GM21723 (cell line): ENCODE data around the gene MYADML2.
A peak's percentile ranks its signal among the peaks of the same experiment; 100 is the strongest.

ENCODE experiments used
- ATAC-seq: cut with Tn5 transposase; IDR thresholded peaks from one replicate; pipeline ENCODE4 v1.9.1; 2021; ENCODE audit warnings: mild to moderate bottlenecking, moderate library complexity; ENCODE audit not compliant: unreplicated experiment

Gene MYADML2

DNA sequence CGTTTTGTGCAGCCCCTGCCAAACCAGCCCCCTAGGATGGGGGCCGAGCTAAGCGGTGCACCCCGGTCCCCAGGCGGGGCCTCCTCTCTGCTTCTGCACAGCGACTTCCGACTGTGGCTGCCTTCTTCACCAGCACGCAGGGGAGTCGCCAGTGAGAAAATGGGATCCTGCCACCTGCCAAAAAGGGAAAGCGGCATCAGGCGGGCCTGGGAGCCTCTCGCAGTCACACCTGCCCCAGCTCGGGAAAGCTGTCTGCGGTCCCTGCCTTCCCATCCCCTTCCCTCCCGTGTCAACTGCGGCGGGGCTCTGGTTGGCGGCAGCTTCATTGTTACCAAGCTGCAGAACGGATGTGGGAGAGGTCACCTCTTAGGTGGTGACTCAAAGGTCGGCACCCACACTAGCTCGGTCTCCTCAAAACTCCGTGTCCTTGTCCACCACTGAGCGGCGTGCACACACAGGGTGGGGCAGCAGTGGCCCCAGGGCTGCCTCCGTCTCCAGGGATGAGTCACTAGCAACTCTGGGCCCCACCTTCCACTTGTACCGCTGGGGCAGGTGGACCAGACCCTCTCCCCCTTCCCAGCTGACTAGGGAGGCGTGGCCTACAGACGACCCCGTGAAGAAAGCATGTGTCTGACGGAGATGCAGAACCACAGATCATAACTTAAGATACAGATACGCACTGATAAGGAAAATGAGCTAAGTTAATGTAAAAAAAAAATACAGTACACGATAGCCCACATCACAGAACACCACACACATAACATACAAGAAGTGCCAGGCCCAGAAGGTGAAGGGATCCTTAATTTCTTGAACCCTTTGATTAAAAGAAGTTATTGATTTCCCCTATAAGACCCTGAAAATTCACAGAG, 34.4 kb downstream of the MYADML2 start:
- ATAC-seq: no peak

DNA sequence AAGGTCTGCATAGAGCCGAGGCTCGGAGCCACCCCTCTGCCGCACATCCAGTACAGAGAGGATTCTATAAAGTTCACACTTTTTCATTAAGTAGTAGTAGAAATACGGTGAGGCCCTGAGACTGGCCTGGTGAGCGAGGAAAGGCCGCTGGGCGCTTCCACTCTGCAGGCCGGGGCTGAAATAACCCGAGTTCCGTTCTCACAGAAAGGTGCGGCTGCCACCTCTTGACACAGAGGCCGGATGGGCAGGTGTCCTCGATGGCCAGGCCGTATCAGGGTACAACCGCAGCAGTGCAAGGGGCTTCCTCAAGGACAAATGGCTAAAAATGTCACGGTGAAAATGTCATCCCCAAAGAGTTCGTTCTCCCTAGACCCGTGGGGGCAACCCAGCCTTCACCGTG, 35.1 kb downstream of the MYADML2 start:
- no peak for ATAC-seq

DNA sequence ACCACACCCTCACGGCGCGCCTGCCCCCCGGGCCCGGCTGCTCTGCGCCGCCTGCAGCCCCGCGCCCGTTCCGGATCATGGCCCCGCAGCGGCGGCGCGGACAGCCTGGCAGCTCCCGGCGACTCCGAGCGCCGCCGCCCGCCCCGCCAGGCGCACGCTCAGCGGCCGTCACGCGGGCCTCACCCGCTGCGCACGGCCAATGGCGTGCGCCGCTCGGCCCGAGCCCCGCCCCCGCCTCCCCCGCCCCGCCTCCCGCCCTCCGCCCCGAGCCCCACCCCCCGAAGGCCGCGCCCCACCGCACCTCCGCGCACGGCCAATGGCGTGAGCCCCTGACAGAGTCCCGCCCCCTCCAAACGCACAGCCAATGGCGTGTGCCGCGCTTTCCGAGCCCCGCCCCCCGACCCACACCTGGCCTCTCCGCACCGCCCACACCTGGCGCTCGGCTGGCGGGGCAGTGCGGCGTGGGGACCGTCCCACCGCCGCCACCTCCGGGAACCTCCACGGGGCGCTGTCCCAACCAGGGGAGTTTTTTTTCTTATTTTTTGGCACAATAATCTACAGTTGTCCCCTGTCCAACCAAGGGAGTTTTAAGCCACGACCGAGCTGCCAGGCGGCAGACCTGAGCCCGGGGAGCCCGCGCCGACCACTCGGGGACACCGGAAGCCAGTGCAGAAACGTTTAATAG, 35.6 kb downstream of the MYADML2 start, which contains the start of gene PCYT2:
TSS of gene PCYT2 (minus strand) at position 123 of the 685 bp plus-strand sequence. CDS start at position 79, 44 bp downstream.
- peak; percentile 63 for ATAC-seq

DNA sequence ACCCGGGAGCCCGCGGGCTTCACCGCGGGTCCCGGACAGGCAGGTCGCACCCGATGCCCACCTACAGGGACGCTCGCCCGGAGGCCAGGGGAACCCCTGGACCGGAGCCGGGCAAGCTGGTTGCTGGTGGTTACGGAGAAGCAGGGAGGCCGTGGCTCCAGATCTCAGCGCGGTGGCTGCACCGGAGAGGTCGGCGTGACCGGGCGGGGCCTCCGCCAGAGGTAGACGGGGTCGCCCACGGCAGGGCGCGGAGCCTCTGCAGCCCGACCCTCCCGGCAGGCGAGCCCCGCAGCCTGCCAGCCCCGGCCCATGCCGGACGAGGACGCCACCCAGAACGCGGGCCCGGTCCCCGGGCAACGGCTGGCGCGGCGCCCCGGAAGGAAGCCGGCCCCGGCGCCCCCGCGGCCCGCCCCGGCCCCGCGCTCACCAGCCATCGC, 36.2 kb downstream of the MYADML2 start:
- ATAC-seq: peak; percentile 31

DNA sequence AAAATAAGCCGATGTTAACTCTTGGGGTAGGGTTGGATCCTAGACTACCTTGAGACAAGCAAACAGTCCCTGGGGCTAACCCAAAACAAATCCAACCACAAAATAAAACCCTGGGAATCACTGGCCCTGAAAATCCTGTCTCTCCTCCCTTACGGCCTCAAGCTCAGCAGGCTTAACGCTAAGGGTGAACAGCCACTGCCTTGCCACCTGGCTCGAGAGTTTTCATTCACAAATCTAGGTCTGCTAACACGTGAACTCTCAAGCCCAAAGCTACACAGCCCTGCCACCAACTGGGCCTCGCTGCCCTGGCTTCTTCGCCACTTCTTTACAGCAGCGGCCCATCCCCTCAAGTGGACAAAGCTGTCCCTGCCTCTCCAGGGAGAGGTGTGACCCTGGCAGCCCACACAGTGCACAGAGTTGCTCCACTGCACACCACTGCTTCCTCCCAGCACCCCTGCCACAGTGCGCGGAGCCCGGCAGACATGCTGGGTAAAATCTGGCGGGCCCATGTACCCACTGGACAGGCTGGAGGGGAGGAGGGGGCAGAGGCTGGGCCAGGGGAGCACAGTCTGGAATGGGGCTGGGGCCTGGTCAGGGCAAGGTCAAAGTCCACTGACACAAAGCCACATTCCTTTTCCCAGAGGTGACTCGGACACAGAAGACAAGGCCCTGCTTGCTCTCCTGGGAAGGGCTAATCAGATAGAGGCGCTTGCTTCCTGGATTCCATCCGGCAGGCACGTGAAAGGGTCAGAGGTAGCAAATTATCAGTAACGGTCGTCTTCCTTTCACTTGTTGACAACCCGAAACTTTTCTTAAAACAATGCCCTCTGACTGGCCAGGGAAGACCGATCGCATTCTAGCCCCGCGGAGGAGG, 36.8 kb downstream of the MYADML2 start:
- ATAC-seq: no peak

DNA sequence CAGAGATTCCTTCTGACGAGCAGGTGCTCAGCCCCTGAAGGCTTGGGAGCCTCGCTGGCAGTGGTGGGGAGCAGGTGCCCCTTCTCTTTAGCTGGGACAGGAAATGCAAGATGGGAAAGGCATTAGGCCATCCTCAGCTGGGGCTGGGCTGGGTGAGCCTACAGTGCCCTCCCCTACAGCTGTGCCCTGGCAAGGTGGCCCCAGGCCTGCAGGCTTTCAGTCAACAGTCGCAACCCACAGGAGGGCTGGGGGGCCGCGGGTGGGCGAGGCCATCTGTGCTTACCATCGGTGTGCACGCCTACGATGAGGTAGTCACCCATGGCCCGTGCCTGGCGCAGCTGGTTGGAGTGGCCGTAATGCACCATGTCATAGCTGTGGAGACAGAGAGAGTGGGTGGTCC, 37.8 kb downstream of the MYADML2 start:
- ATAC-seq: no peak

DNA sequence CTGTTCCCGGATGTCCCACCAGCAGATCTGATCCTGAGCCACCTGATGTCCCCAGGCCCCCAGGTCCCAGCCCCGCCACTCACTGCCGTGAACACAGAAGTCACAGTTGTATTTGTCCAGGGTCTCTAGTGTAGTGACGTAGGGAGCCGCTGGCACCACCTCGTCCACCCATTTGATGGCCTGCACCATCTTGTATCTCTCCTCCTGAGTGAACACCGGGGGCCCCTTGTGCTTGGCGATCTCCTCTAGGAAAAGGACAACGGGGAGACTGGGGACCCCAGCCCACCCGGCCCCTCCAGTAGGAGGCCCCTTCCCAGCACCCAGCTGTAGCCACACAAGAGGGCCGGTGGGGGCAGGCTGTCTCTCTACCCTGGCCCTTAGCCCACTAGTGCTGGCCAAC, 38.2 kb downstream of the MYADML2 start:
- ATAC-seq: no peak

DNA sequence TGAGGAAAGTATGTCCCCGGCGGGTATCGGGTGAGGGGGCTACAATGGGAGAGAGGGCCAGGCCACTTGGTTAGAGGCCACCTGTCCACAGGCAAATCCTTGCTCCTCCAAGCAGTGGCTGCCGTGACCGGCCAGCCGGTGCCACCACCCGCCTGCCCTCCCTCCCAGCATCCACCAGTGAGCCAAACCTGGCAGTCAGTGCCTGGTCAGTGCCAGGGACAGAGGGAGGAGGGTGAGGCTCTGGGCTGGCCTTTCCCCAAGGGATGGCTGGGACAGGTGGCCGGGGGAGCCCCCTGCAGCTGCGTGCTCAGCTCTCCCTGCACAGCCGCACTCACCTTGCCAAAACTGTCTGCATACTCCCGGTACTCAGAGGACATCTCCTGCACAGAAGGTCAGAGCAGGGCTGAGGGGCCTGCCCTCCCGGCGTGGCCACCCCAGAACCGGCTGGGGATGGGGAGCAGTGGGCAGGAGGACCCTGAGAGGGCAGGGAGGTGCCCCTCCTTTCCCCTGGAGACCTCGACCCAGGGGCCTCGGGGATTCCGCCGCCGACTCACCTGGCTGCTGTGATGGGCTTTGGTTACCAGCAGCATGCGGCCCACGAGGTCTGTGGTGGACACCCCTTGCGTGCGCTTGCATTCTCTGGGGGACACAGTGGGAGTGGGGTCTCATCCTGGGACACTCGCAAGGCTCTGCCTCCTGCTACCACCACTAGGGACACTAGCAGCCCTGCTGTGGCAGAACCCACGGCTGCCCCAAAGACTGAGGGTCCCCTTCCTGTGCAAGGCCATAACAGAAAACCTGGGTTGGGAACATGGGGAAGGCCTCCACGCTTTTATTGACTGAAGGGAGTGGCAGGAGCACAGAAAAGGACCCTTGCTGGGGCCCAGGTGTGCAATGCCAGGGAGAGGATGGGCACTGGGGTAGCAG, 39.6 kb downstream of the MYADML2 start:
- ATAC-seq: no peak

DNA sequence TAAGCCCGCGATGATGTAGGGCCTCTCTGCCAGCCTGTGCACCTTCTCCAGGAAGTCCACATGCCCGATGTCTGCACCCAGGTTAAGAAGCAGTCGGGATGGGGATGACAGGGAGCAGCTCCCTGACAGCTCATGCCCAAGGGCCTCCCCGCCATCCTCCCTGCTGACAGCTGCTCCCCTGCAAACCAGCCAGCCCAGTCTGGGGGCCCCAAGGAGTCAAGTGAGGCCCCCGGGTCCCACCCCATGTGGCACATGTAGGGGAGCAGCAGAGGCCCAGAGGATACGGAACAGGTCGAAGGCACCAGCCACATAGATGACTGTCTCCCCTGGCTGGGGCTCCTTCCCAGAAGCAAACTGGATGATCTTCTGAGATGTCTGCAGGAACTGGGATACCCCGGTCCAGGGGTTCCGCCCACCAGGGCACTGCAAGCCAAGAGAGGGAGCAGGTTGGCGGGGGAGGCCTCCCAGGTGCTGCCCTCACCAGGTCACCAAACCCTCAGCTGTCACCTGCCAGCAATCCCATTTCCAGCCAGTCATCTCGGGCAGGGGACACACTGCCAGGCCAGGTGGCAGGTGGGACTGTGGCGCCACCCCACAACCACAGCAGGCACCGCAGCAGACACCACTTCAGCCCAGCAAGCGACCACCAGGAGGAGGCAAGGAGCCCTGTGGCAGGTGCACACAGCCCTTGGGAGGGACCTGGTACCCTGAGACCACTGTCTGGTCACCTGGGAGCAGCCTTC, 40.4 kb downstream of the MYADML2 start:
- ATAC-seq: no peak

DNA sequence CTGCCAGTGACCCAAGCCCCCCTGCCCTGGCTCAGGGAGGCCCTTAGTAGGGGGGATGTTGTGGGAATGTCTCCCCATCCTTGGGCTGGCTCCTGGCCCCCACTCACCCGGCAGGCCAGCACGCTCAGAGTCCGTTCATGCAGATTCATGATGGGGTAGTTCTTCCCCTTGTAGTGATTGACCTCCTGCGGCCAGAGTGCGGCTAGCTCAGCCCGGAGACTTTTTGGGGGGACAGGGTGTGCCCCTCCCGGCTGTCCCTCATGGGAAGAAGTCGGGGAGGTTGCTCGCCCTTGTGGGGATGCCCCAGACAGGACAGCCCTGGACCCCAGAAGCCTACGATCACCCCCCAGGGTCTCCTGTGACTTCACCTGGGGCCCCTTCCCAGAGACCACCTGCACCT, 41.0 kb downstream of the MYADML2 start:
- ATAC-seq: no peak

DNA sequence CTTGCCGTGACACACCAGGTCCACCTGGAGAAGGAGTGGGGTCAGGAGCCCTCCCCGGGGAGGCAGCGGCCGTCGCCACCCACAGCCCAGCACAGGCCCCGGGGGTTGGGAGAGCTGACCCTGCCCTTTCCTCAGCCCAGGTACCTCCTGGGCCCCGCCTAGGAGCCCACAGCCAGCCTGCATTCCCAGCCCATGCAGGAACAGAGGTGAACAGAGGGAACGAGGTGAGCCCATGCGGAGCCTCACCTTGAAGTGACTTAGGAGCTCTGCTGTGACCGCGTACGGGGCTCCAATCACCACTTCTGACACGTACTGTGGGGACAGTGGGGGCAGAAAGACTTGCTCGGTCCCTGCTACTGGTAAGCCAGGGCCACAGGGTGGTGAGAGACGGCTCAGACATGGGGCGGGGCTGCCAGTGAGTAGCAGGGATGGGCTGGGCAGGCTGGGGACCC, 41.6 kb downstream of the MYADML2 start:
- no peak for ATAC-seq

DNA sequence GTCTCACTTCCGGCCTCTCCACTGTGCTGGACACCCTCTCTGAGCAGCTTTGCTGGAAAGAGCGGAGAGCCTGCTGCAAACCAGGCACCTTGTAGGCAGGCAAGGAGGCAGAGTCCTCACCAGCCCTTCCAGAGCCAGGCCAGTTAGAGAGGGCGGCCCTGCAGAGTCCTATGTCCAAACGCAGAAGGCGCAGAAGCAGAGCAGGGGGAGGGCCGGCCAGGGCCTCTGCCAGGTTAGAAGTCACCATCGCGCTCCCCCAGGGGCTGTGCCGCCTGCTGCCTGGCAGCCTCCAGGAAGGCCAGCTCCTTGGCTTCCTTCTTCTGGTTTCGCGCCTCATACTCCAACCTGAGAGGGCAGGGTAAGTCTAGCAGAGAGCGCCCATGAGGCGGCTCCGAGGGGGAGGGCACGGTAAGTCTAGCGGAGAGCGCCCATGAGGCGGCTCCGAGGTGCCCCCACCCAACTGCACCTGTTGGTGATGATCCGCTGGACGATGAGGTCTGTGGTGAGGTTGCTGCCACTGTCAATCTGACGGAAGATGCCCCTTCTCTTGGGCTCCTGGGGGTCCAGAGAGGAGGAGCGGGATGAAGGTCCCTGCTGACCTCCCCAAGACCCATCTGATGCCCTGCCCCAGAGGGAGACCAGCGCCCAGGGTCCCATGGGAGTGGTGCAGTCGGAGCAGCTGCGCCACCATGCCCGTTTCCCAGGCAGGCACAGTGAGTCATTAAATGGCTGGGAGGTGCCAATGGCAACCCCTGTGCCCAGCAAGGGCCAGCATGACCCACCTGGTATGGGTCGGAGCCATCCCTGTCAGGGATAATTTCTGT, 42.2 kb downstream of the MYADML2 start:
- no peak for ATAC-seq

DNA sequence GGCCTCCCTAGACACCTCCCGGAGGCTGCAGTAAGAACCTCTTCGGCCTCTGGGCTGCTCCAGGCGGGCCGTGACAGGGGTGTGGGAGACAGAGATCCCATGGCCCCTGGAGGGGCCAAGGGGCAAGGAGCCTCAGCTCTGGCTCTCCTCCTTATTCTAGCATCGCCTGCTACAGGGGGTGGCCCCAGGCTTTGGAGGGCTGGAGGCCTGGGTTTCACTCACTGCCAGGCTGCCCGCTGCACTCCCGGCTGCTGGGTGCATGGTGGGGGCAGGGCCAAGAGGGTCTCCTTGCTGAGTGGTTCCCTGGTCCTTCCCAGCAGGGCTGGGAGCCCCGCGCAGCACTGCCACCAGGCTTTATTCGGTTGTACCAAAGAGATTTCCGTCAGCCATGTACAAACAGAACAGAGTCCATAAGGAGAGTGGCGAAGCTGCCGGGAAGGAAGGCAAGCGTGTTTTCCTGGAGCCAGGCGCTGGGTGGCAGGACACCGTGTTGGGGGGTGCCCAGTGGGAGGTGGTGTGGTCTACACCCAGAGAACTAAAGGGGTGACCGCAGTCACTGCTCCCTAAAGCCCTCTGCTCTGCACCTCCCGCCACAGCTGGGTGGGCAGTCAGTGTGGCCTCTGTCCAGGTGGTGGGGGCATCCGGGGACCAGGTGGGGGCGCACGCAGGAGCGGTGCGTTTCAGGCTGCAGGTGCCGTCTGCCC, 43.0 kb downstream of the MYADML2 start:
- ATAC-seq: no peak

DNA sequence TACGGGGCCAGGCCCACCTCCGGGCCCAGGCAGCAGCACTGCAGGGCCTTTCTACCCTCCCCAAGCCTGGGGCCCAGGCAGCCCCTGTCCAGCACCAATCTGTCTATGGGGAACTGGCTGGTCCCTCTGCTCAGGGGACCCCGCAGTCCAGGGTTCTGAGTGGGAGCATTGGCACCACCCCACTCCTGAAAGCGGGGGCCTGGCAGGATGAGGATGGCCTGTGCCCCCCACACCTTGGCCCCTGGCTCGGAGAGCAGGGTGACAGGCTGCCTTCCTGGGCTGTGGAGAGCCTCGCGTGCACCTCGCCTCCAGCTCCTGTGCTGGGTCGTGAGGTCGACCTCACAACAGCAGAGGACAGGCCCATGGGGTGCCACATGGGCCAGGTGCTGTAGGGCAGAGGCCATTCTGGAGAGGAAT, 43.6 kb downstream of the MYADML2 start:
- no peak for ATAC-seq

DNA sequence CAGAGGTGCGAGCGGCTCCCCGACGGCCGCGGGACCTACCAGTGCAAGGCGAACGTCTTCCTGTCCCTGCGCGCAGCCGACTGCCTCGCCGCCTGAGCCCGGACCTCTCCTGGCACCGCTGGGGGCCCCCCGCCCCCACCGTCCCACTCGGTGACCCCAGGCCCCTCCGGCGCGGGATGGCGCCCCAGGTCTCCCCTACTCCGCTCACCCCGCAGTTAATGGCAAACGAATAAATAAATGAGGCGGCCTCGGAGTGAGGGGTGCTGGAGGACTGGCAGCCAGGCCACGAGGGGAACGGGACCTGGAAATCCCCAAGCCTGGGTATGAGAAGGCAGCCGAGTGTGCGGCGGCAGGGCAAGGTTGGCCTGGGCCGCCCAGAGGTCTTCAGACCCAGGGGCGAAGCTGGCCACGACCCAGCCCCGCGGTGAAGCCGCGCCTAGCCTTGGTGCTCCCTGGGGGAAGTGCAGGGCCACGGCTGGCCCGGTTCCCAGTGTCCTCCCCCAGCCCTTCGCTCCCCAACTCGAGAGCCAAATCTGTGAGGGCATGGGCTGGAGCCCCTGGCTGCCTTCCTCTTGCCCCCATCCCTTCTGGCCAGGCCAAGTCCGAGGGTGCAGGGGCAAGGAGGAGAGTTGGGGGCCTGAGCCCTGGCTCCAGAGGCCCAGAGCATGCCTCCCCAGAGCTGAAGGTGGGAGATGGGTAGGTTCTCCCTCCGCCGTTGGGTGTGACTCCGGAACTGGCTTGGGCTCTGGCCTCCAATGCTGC, 44.2 kb downstream of the MYADML2 start:
- ATAC-seq: no peak

DNA sequence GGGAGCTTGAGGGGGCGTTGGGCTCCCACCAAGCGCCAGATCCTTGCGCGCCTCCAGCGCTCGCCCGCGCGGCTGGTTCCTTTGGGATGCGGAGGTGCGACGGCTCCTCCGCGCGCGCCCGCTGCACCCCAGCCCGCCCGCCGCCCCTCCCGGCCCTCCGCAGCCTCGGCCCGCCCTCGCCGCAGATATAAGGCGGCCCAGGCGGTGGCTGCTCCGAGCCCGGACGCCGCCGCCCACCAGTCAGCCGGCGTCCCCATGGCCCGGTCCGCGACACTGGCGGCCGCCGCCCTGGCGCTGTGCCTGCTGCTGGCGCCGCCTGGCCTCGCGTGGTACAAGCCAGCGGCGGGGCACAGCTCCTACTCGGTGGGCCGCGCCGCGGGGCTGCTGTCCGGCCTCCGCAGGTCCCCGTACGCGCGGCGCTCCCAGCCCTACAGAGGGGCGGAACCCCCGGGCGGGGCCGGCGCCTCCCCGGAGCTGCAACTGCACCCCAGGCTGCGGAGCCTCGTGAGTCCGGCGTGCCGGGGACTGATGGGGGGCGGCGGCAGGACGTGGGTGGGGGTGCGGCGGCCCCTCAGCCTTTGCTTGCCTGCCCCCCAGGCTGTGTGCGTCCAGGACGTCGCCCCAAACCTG, 44.9 kb downstream of the MYADML2 start, which contains the start of gene NPB:
TSS of gene NPB (plus strand) at position 216 of the 630 bp plus-strand sequence. CDS start at position 256, 40 bp downstream.
- no peak for ATAC-seq
